NCI-H187 treated with DMSO at 0.1 percent for 48 hours (cell line): ENCODE results near the gene GPS1.

Experiments used
- DNase-seq: peaks from one replicate; lab custom pipeline; 2025; lab: John Stamatoyannopoulos, UW

GPS1 gene

DNA sequence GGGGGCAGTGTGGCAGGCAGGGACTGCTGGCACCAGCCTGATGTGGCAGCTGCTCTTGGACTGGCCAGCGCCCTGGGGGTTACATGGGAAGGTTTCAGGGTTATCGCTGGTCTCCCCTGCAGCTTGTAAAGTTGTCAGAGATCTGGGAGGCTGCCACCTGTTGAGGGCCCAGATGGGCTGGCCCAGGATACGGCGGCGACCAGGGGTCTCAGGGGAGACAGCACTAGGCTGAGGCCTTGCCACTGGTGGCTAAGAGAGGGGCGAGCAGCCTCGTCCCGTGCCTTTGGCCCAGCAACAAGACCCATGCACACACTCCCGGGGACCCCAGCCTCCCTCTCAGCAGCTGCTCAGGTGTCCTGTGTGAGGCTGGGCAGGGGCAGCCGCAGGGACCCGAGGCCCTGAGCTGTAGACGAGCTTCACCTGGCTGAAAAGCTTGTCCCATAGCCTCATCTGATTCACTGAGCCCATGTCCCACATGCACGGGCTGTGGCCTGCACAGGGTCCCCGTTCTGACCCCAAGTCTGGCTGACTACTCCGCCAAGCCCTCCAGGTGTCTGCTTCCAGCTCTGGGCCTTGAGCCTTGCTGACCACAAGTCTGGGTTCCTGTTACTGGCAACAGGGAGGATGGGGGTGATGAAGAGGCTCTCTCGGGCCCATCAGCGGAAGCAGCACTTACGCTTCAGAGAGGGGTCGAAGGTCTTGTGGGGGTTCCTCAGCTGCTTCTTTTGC is 7.7 kb downstream of the GPS1 start:
- no peak for DNase-seq

DNA sequence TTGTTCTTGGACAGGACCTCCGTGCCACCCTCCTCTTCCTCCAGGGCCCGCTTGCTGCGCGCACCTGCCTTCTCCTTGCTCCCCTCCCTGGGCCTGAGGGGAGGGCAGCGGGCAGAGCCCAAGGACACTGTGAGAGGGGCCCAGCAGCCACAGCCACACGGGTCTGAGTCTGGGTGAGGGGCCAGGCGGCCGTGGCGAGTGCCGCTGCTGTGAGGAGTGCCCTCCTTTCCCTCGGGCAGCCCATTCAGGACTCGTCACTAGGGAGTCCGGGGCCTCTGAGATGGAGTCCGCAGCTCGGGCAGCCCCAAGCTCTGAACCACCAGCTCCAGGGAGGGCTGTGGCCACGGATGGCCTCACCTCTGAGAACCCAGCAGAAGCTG is 8.3 kb downstream of the GPS1 start:
- DNase-seq, result no peak

DNA sequence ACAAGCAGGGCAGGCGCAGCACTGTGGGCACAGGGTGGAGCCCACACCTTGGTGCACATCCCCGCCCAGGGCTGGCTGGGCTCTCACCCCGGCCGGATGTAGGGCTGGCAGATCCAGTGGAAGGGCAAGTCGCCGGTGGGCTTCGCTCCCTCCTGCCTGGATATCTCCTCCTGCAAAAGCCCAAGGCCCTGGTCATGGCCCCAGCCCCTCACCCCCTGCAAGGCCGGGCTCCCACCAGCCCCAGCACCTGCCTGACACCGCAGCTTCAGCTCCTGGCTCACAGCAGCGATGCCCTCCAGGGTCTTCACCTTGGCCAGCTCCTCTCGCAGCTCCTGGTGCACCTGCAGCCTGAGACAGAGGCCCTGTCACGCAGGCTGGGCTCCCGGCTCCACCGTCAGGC is 8.9 kb downstream of the GPS1 start:
- no peak for DNase-seq

DNA sequence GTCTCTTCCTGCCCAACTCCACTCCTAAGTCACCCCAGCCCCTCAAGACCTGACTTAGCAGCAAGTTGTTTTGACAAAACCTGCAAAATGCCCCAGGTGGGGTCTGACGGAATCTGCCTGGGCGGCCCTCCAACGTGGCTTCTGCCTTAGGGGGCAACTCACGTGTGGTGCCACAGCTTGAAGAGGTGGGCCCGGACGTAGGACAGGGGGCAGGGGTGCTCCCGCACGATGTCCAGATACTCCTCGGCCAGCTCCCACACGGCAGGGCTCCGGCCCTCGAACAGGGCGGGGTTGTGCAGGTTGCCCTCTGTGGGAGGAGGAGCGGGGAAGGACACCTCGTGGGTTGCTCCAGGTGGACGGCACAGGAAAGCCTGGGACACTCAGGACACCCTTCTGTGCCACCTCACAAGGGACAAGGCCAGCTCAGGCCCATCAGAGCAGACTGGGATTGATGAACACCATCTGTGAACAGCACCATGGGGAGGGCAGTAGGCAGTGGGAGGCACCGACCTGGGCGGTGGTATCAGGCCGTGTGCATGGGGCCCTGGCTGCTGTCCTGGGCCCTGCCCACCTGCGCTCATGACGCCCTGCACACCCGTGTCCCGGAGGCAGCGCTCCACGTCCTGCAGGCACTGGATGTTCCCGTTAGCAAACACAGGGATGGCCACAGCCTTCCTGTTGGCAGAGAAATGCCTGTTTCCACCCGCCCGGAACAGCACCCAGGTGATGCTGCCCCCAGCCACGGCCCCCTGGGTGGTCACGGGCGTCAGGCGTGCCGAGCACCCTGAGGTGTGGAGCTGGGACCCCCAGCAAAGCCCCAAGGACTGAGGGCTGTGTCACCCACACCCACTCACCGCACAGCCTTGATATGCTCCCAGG is 9.6 kb downstream of the GPS1 start:
- no peak for DNase-seq

DNA sequence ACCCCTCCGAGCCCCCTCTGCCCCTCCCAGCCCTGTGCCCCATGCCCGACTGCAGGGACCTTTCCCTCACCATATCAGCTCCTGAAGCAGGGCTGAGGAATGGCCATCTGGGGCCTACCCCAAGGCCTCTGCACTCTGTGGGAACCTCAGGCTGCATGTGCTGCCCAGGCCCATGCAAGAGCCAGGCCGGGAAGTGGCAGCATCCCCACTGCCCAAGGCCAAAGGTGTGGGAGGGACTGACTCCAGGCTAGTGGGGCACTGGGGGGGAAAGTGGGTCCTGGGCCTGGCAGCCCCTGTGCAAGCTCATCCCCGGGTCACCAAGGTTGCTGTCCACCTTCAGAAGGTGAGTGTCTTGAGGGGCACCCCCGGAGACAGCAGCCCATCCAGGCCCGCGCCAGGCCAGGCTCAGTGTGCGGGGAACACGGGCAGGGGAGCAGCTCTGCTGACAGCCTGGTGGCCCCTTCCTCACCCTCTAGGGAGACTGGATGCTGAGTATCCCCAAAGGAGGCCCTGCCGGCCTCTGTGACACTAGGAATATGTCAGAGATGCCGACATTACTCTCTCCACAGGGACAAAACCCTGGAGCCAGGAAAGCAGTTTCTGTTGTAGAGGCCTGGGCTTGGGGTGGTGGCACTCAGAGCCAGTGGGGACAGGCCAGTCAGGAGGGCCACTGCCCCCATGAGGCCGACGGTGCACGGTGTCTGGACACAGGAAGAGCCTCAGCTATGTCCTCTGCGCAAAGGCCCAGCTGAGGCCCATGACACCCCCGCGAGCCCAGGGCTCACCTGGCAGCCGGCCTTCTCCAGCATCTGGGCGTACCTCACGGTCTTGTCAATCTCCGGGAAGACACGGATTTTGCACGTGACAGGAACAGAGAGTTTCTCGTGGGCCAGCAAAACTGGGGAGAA is 10.6 kb downstream of the GPS1 start:
- DNase-seq, result no peak

DNA sequence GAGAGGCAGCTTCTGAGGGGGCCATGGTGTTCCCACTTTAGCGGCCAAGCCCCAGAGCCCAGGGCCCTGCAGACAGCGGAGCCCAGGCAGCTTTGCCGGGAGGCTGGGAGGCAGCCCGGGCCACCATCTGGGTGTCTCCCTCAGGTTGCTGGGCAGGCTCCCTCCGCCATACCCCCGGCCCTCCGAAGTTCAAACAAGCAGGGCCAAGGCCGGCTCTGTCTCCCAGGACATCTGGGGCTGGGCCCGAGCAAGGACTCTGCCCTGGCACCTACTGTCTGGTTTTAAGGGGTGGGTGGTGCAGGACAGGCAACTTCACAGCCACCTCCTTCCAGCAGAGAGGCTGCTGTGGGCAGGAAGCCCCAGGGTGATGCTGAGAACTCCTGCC is 11.3 kb downstream of the GPS1 start:
- no peak for DNase-seq

DNA sequence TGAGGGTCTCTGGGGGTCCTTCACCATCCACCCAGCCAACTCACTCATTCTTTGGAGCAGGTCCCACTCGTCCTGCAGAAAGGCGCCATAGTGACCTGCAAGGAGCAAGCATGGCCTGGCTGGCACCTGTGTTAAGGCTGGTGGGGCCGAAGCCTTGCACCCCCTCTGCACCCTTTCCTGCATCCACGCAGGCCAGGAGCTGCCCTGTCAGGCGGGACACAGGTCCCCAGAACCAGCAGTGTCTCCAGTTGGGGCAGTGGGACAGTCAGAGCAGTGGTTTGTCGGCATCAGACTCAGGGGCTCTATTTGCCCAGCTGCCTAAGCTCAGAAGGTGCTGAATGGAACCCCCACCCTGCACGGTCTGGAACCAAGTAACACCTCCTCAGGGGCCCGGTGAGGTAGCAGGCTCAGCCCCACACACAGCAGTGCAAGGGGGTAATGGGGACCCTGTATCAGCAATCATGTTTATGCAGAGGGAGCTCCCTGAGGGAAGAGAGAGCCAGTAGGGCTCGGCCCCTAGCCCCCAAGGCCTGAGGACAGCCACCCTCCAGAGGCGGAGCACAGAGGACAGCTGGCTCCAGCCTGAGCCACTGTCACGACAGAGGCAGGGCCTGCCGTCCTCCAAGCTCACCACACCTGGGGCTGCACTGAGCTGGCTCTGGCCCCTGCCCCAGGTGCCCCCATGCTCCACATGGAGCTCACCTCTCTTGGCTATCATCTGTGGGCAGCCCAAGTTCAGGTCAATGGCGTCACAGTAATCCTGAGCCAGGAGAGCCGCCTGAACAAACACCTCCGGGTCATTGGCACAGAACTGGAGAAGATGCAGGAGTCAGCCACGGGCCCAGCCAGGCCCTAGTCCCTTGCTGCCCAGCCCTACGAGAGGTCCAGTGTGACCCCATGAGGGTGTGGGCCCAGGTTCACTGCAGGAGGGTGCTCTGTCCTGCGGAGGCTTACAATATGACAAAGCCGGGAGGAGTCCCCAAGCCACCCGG is 12.0 kb downstream of the GPS1 start:
- no peak for DNase-seq

DNA sequence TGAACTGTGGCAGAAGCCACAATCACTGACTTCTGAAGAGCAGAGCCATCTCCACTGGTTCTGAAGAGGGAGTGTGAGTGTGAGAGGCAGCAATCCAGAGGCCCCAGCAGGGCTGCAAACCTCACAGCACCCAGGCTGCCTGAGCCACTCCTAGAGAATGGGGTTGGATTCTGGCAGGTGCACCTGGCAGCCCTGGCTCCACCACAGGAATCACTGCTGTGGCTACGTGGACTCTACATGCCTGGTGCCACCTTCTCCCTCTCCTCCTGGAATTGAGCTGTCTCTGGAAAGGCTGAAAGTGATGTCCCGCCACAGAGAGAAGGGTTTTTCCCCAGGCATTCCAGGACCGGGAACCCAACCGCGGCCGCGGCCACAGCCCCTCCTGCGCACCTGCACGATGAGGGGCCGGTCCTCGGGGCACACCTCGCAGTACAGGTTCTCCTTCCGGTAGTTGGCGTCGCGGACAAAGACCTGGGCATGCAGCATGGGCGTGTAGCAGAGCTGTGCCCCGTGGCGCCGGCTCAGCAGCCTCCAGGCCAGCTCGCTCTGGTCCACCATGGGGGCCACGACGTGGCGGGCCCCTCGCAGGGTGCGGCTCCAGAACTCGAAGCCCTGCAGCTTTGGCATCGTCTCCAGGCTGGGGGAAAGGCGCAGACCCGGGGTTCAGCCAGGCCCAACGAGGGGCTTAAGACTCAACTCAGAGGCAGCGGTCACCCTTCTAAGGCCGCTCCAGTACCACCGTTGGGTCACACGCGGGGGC is 12.9 kb downstream of the GPS1 start:
- no peak for DNase-seq

DNA sequence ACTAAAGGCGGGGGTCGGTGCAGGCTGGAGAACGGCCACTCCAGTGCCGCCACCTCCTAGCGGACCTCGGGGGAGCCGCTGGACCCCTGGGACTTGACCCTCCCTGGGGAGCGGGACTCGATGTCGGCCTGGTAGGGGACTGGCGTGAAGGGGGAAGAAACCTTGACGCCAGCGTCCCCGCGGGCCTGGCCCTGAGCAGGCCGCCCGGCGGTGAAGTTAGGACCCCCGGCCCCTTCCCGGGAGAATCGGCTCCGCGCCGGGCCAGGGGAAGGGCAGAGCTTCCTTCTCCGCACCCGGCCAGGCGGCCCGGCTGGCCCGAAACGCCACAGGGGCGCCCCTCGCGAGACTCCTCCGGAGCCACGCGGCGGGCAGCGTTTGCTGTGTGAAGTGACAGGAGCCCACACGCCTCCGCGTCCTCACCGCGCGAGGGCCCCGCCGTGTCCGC is 13.5 kb downstream of the GPS1 start:
- DNase-seq, result no peak

DNA sequence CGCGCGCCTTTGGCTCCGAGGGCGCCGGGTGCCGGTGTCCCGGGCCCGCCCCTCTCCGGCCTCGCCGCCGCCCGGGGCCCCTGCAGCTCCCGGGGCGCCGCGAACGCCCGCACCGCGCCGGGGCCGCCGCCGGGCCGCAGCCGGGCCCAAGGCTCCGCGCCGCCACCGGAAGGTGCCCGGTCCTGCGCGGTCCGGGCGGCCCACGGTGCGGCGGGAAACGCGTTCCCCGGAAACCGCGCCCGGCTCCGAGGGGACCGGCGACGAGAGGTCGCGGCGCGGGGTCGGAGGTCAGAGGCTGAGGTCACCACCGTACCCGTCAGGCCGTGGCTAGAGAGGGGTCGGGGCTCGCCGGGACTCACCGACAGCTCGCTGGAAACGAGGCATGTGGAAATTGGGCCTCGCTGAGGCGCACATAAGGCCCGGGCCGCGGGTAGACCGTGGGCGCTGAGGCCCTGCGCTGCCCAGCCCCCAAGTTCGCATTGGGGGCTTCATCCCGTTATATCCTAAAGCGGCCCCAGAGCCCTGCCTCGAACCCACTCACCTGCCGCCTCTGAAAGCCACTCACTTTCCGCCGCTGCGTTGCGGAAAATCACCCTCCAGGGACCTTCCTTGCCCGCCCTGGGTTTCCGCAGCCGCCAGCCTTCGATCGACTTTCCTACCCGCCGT is 14.1 kb downstream of the GPS1 start, which contains the start of gene DUS1L:
TSS of gene DUS1L (minus strand) at position 167 of the 666 bp plus-strand sequence. CDS start 745 bp downstream, outside the sequence.
- no peak for DNase-seq

DNA sequence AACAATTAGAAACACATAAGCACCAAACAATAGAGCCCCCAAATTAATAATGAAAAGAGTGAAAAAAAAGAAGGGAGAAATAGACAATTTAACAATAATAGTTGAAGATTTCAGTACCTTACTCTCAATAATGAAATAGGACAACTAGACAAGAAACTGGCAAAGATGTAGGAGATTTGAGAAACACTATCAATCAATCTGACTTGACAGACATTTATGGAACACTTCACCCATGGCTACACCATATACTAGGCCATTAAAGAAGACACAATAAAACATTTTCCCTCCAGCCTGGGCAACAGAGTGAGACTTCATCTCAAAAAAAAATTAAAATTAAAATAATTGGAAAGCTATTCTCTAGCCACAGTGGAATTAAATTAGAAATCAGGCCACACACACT is 18.9 kb downstream of the GPS1 start:
- no peak for DNase-seq

DNA sequence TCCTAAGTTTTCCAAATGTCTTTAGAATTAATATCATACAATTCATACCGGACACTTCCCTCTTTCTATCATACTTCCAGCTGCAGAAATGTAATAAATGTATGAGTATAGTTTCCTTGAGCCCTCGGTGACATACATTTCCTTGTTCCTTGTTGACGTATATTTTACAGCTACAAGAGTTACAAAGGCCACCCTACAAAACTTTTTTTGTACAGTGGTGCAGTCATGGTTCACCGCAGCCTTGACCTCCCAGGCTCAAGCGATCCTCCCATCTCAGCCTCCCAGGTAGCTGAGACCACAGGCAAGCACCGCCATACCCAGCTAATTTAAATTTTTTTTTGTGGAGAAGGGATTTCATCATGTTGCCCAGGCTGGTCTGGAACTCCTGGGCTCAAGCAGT is 21.1 kb downstream of the GPS1 start:
- DNase-seq, result no peak

DNA sequence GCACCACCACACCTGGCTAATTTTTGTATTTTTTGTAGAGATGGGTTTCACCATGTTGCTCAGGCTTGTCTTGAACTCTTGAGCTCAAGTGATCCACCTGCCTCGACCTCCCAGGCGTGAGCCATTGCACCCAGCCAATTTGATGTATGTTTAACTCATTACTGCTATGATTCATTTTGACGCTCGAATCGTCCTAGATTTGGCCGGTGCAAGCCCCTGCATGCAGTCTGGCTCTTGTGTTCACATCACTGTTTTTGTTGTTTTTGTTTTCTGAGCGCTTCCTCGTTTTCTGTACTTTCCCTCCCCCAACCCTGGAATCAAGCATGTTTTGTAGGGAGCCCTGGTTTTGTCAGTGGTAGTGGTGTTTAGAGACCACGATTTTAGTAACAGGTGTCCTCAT is 21.7 kb downstream of the GPS1 start:
- no peak for DNase-seq

DNA sequence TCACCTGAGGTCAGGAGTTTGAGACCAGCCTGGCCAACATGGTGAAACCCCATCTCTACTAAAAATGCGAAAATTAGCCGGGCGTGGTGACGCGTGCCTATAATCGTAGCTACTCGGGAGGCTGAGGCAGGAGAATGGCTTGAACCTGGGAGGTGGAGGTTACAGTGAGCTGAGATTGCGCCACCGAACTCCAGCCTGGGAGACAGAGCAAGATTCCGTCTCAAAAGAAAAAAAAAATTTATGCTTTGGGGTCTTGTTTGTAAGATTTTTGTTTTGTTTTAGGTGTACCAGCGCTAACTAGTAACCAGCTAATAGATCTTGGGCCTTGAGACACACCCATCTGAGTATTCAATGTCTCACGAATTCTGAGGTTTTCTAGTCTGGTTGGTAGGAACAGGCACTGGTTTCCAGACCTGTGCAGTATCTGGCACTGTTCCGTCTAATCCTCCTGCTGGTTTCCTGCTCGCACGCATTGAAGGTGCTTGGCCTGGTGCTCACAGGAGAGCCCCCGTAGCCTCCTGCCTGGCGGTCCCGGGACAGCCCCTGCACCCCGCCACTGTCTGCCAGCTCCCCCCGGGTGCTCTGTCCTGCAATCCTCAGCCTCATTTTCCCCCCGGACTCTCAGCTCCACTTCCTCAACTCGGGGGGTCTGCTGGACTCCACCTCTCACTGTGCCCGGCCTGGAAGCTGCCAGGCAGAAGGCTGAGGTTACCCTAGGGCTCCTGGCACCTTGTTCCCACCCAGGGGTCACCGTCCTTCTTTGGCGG is 24.5 kb downstream of the GPS1 start:
- no peak for DNase-seq

DNA sequence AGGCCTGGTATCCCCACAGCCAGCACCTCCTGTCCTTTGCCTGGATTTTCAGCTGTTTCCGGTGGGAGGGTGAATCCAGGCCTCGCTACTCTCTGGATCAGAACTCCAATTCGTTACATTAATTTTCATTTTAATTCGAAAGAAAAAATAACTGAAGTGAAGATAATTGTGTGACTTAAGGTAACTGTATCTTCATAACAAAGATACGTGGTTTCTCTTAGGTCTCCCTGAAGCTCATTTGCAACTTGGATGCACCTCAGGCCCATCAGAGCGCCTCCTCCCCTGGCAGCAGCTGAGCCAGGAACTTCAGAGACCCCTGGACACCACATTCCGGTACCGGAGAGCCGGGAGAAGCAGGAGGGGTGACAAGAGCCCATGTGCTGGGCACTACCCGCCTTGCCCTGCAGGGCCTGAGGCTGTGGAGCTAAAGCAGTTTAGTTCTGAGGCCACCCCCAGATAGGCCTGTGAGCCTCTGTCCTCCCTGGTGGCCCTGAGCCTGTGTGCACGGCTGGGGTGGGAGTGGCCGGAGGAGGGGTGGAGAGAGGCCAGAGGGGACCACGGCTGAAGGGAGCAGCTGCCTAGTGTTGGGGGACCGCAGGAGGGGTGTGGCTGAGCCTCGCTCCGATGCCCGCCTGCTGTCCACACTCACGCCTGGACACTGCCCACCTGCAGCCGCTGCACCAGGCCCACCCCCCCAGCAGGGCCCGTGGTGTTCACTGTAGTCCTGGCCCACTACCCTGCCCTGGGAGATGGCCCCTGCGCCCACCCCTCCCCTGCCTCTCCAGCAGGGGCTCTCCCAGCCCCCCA is 25.3 kb downstream of the GPS1 start:
- no peak for DNase-seq

DNA sequence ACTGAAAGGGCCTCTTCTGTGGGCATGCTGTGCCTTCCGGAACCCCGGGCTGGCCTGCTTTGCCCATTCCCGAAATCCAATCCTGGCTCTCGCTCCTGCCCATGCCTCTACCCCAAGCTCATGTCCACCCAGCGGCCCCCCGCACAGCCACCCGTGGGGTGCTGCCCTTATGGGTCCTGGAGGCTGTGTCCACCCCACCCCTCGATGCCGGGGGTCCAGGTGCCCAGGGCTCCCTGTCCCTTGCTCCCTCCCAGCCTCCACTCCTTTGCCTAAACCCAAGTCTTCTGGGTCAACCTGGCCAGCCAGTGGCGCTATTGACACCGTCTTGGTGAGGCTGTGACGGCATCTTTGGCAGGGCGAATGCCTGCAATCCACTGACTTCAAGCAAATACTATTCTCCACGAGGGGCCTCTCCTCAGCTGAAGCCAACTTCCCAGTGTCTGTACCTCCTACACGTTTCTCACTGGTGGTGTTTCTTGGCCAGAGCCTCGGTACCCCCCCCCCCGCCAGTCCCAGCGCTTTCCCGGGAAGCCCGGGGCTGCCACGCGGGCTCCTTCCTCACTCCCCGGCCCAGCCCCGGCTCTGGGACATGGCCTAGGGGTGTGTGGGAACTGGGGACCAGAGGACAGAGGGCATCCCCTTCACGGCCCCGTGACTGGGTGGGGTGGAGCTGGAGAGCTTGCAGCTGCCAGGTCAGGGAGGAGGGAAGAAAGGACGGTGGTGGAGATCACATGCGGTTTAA is 26.1 kb downstream of the GPS1 start:
- DNase-seq, result no peak

DNA sequence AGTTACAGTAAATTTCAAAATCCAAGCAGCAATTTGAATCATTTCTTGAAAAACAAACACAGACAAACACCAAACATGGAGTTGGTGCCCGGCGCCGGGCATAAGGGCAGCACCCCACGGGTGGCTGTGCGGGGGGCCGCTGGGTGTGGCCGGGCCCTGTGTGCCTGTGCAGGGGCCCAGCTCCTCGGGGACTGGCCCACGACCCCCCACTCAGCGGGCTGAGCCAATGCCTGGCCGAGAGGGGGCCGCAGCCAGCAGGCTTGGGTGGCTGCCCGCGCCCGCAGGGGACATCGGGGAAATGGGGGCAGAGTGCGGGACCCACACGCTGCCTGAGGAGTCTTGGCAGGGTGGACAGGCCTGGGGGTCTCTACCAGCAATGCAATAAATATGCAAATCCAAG is 26.7 kb downstream of the GPS1 start:
- no peak for DNase-seq
